ENCODE data around the gene GSTM5.
"Not testable (repeated sequence)": the region's sequence is repeated elsewhere in the genome, so short reads cannot be mapped to it uniquely, and the experiment has no call there.

The GSTM5 gene

DNA sequence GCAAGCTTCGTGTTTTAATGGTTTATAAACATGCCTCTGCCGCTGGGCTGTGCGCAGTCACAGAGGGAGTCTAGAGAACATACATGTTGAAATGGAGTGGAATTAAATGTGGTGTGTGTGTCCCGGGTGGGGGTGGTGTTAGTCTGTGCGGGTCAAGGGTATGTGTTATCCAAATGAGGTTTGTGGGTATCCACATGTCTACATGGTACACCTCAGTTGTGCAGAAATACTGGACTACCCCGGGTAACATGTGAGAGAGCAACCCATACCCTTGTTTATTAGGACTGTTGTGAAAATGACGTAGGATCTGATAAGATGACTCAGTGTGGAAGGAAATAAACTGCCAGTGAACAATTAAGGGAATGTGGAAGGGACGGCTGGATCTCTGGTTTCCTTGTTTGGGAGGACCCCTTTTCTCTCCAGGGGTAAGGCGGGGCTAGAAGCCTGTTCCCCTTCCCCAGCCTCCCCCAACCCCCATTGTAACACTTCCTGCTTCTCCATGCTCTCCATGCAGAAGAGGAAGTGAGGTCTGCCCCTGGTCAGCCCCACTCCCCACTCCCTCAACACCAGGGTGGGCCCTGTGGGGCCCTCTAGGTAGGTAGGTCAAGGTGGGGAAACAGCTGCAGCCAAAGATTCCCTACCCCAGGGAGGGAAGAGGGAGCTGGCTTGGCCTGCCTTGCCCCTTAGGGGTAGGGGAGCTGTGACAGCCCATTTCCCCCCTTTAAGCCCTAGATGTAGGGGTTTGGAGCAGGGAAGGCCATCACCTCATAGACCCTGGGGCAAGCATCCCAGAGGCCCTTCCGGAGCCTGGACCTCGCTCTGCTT lies 51.0 kb downstream of the GSTM5 start:
- no peak for DNase-seq

DNA sequence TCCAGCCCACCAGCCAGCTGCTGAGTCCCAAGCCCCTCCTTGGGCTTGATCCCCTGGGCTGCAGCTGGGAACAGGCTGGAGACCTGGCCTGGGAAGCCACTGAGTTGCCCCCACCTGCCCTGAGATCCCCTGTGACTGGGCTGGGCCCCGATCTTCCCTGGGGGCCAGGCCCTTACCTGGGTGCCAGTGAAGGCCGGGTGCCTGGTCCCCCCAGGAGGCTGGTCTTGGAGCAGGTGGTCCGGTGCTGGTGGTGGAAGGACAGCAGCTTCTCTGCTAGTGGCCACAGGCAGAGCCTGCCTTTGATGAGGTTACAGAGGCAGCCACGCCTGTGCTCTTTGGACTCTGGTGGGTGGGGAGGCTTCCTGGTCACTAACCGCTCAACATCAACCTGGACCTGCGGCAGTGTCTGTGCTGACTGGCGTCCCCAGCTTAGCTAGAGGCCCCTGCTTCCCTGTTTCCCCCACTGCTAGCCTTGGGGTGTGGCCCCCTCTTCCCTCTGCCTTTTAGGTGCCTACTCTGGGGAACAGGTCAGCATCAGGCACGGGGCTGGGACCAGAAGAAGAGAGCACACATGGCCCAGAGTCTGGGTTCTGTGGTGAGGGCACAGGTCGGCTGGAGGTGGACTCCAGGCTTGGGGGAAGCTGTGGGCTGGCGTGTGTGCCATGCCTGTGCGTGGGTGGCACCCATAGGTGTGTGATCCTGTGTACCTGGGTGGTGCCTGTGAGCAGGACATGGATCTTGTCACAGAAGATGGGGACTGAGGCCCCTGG lies 51.8 kb downstream of the GSTM5 start, which contains the start of gene EPS8L3:
TSS of gene EPS8L3 (minus strand) at position 278 of the 770 bp plus-strand sequence. CDS start 2,174 bp downstream, outside the sequence.
- no peak for DNase-seq

DNA sequence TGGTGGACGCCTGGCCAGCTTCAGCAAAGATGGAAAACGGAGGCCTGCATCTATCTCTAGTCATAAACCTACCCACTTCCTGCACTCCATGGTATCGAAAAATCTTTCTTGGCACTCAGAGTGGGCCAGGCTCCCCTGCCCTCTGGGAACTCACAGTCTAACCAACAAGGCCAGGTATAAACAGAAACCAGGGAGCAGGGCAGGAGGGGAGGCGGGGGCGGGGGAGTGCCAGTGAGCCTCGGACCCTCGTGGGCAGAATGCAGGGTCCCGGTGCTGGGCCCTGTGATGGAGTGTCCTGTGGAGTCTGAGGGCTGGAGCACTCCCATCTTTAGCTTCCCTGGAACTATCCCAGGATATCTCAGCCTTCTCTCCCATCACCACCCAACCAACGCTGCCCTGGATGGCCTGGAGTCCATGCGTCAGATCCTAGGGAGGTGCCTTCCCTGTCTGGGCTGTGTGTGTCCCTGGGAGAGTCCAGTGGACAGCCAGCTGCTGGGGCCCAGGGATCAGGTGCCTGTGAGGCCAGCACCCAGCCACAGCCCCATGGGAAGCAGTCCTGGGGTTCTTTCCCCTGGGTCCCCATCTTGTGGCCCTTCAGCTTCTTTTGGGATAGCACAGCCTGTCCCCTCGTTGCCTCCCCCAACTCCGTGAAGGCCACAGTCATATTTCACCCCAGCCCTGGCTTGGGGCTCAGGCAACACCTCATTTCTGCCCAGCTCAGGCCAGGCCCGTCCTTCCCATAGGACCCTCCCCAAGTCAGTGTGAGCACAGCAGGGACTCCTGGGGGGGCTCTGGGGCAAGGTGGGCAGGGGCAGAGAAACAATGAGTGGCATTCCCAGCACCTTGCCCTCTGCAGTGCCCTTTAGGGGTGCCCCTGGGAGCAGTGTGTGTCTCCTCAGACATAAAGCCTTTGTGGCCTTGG lies 52.8 kb downstream of the GSTM5 start:
- DNase-seq: no peak

DNA sequence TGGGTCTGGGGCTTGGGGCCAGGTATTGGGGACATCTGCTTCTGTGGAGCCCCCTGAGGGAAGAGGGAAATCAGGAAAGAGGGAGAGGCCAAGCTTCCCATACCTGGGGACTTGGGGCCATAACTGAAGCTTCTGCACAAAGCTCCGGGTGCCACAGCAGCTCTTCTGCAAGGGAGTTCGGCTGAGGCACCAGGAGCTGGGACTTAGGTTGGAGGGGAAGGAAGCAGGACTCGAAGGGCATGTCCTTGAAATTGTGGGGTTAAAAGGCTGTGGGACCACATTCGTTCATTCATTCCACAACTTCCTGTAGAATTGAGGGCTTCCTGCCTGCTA lies 53.4 kb downstream of the GSTM5 start:
- no peak for DNase-seq

DNA sequence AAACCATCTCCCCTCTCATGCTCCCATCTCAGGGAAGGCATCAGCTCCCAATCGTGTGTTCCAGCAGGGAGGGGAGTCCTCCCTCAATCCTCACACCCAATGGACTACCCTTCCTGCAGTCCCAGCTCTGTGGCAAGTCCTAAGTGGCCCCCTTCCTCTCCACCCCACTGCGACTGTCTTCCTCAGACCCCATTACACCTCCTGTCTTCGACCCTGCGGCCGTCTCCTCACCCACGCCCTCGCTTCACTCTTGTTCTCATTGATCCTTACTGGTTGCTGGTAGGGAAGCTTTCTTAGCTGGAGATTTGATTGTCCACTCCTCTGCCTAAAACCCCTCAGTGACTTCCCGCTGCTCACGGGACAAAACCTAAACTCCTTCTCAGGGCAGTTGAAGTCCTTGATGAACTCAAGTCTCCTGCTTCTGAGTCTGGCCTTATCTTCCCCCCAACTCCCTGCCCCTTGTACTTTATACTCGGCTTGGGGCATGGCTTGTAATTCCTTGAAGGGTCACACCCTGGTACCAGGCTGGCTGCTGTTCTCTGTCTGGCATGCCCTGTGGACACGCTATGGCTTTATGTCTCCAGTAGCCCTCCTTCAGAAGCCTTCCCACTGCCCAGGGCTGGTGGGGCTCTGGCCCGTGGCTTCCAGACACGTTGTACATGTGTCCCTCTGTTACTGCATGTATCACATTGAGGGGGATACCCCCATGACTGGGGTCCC lies 54.0 kb downstream of the GSTM5 start:
- no peak for DNase-seq

DNA sequence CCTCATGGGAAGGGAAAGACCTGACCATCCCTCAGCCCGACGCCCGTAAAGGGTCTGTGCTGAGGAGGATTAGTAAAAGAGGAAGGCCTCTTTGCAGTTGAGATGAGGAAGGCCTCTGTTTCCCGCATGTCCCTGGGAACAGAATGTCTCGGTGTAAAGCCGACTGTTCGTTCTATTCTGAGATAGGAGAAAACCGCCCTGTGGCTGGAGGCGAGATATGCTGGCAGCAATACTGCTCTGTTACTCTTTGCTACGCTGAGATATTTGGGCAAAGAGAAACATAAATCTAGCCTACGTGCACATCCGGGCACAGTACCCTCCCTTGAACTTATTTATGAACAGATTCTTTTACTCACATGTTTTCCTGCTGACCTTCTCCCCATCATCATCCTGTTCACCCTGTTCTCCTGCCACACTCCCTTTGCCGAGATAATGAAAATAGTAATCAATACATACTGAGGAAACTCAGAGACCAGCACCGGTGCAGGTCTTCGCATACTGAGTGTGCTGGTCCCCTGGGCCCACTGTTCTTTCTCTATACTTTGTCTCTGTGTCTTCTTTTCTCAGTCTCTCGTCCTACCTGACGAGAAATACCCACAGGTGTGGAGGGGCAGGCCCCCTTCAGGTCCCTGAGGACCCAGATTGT lies 55.1 kb downstream of the GSTM5 start:
- DNase-seq: not testable (repeated sequence)

All from CD4-positive, alpha-beta T cell treated with Interleukin-4 for 4 hours (primary cell).